ENCODE measurements around the gene KHDC4. TPM values are rescaled to one million over a fixed set of nuclear protein-coding genes. Genes with fewer than 3 reads are reported as not detected.

Gene KHDC4
- total and polyA plus RNA-seq, 2 of the 13 experiments (the other 11 are each of a cell fraction or from before 2014, with no cell fraction given), result 33.5 to 92.0 TPM

DNA sequence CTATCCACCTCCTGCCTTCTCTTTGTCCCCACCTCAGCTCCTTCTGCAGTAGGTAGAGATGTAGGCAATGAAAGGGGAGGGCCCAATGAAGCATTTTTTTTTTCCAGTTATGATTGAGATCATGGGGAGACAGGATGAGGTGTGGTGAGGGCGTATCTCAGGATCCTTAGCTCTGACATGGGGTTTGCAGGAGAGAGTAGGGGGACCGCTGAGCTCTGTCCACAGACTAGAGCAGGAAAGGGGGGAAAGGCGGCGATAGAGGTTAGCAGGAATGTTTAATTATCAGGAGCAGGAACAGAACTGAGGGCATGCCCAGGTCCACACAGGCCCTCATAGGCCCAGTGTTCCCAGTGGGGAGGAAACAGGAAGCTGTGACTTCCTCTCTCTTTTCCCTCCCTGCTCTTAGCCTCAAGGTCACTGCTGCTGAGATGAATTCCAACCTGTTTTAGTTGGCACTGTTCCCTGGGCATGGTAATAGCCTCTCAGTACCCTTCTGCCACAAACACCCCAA lies 6.3 kb upstream of the KHDC4 start (continued):
- TF ChIP-seq ZNF460 (CRISPR knock-in tag; IDR thresholded peaks at IDR 0.05; ENCODE audit: borderline replicate concordance) (no peak), ELF1 (CRISPR knock-in tag; IDR thresholded peaks at IDR 0.05) (peak; percentile 83), ZNF343 (CRISPR knock-in tag; IDR thresholded peaks at IDR 0.05) (no peak), SRSF1 (optimal IDR thresholded peaks at IDR 0.05; ENCODE audit: low read depth, low read length) (no peak), NFE2L1 (CRISPR knock-in tag; IDR thresholded peaks at IDR 0.05; ENCODE audit: borderline replicate concordance) (no peak), ESRRA (CRISPR knock-in tag; IDR thresholded peaks at IDR 0.05; ENCODE audit: low read depth) (peak; percentile 18; the same call in 1 of the 2 replicates), KLF9 (CRISPR knock-in tag; IDR thresholded peaks at IDR 0.05; ENCODE audit: low read depth) (no peak), ZBTB7B (CRISPR knock-in tag; IDR thresholded peaks at IDR 0.05) (peak; percentile 68), U2AF1 (optimal IDR thresholded peaks at IDR 0.05; ENCODE audit: low read depth, low read length) (no peak), ETV6 (CRISPR knock-in tag; conservative IDR thresholded peaks at IDR 0.05) (no peak), POGZ (CRISPR knock-in tag; IDR thresholded peaks at IDR 0.05) (no peak), SNAI1 (CRISPR knock-in tag; IDR thresholded peaks at IDR 0.05; ENCODE audit: borderline replicate concordance) (no peak)
- TF ChIP-seq, protein P1, sequence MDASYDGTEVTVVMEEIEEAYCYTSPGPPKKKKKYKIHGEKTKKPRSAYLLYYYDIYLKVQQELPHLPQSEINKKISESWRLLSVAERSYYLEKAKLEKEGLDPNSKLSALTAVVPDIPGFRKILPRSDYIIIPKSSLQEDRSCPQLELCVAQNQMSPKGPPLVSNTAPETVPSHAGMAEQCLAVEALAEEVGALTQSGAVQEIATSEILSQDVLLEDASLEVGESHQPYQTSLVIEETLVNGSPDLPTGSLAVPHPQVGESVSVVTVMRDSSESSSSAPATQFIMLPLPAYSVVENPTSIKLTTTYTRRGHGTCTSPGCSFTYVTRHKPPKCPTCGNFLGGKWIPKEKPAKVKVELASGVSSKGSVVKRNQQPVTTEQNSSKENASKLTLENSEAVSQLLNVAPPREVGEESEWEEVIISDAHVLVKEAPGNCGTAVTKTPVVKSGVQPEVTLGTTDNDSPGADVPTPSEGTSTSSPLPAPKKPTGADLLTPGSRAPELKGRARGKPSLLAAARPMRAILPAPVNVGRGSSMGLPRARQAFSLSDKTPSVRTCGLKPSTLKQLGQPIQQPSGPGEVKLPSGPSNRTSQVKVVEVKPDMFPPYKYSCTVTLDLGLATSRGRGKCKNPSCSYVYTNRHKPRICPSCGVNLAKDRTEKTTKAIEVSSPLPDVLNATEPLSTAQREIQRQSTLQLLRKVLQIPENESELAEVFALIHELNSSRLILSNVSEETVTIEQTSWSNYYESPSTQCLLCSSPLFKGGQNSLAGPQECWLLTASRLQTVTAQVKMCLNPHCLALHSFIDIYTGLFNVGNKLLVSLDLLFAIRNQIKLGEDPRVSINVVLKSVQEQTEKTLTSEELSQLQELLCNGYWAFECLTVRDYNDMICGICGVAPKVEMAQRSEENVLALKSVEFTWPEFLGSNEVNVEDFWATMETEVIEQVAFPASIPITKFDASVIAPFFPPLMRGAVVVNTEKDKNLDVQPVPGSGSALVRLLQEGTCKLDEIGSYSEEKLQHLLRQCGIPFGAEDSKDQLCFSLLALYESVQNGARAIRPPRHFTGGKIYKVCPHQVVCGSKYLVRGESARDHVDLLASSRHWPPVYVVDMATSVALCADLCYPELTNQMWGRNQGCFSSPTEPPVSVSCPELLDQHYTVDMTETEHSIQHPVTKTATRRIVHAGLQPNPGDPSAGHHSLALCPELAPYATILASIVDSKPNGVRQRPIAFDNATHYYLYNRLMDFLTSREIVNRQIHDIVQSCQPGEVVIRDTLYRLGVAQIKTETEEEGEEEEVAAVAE (CRISPR knock-in tag; IDR thresholded peaks at IDR 0.05; ENCODE audit: borderline replicate concordance), result no peak
- TF ChIP-seq, protein P2, sequence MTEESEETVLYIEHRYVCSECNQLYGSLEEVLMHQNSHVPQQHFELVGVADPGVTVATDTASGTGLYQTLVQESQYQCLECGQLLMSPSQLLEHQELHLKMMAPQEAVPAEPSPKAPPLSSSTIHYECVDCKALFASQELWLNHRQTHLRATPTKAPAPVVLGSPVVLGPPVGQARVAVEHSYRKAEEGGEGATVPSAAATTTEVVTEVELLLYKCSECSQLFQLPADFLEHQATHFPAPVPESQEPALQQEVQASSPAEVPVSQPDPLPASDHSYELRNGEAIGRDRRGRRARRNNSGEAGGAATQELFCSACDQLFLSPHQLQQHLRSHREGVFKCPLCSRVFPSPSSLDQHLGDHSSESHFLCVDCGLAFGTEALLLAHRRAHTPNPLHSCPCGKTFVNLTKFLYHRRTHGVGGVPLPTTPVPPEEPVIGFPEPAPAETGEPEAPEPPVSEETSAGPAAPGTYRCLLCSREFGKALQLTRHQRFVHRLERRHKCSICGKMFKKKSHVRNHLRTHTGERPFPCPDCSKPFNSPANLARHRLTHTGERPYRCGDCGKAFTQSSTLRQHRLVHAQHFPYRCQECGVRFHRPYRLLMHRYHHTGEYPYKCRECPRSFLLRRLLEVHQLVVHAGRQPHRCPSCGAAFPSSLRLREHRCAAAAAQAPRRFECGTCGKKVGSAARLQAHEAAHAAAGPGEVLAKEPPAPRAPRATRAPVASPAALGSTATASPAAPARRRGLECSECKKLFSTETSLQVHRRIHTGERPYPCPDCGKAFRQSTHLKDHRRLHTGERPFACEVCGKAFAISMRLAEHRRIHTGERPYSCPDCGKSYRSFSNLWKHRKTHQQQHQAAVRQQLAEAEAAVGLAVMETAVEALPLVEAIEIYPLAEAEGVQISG (CRISPR knock-in tag; IDR thresholded peaks at IDR 0.05), result peak; percentile 38
- TF ChIP-seq, protein P3, sequence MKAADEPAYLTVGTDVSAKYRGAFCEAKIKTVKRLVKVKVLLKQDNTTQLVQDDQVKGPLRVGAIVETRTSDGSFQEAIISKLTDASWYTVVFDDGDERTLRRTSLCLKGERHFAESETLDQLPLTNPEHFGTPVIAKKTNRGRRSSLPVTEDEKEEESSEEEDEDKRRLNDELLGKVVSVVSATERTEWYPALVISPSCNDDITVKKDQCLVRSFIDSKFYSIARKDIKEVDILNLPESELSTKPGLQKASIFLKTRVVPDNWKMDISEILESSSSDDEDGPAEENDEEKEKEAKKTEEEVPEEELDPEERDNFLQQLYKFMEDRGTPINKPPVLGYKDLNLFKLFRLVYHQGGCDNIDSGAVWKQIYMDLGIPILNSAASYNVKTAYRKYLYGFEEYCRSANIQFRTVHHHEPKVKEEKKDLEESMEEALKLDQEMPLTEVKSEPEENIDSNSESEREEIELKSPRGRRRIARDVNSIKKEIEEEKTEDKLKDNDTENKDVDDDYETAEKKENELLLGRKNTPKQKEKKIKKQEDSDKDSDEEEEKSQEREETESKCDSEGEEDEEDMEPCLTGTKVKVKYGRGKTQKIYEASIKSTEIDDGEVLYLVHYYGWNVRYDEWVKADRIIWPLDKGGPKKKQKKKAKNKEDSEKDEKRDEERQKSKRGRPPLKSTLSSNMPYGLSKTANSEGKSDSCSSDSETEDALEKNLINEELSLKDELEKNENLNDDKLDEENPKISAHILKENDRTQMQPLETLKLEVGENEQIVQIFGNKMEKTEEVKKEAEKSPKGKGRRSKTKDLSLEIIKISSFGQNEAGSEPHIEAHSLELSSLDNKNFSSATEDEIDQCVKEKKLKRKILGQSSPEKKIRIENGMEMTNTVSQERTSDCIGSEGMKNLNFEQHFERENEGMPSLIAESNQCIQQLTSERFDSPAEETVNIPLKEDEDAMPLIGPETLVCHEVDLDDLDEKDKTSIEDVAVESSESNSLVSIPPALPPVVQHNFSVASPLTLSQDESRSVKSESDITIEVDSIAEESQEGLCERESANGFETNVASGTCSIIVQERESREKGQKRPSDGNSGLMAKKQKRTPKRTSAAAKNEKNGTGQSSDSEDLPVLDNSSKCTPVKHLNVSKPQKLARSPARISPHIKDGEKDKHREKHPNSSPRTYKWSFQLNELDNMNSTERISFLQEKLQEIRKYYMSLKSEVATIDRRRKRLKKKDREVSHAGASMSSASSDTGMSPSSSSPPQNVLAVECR (CRISPR knock-in tag; IDR thresholded peaks at IDR 0.05; ENCODE audit: borderline replicate concordance), result peak; percentile 46; the same call in 1 of the 2 replicates
- TF ChIP-seq, protein P4, sequence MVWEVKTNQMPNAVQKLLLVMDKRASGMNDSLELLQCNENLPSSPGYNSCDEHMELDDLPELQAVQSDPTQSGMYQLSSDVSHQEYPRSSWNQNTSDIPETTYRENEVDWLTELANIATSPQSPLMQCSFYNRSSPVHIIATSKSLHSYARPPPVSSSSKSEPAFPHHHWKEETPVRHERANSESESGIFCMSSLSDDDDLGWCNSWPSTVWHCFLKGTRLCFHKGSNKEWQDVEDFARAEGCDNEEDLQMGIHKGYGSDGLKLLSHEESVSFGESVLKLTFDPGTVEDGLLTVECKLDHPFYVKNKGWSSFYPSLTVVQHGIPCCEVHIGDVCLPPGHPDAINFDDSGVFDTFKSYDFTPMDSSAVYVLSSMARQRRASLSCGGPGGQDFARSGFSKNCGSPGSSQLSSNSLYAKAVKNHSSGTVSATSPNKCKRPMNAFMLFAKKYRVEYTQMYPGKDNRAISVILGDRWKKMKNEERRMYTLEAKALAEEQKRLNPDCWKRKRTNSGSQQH (CRISPR knock-in tag; IDR thresholded peaks at IDR 0.05; ENCODE audit: low read depth), result 0 out of 2 replicates have a peak, but pooled peaks have one; percentile 45
